Prostate gland (tissue), 2 donors: ENCODE data around the gene ANLN. TPM values are rescaled to one million over a fixed set of nuclear protein-coding genes. Genes with fewer than 3 reads are reported as not detected.

ENCODE experiments used
- DNase-seq: peaks from one replicate; pipeline ENCODE4 v3.0.0-alpha.2; 2019; ENCODE audit warnings: low spot score
- H3K27ac ChIP-seq, 2 donors: fragments of 200-600 bp; sonication (generic); 2 replicates each; pipeline ENCODE4 v1.5.1; 2017 to 2019
- H3K27me3 ChIP-seq: fragments of 200-600 bp; sonication (generic); replicated peaks from 2 replicates; pipeline ENCODE4 v1.5.1; 2019; ENCODE audit not compliant: insufficient read depth
- H3K36me3 ChIP-seq, 2 donors: fragments of 200-600 bp; sonication (generic); 1 replicate in 1 of 2; 2 replicates in 1 of 2; pipeline versions ENCODE4 v1.5.1 to v1.8.1; 2017 to 2019
- H3K4me1 ChIP-seq: fragments of 200-600 bp; sonication (generic); replicated peaks from 2 replicates; pipeline ENCODE4 v1.5.1; 2019
- H3K4me3 ChIP-seq, 2 donors: fragments of 200-600 bp; sonication (generic); 2 replicates each; pipeline ENCODE4 v1.5.1; 2017 to 2019
- H3K9me3 ChIP-seq: fragments of 200-600 bp; sonication (generic); 2 replicates; pipeline ENCODE4 v1.5.1; 2017
- CTCF ChIP-seq, 4 experiments: fragments of 200-600 bp in 2 of 4; fragments of 450-650 bp in 2 of 4; sonication (generic) in 2 of 4; IDR thresholded peaks; 1 replicate in 3 of 4; 2 replicates in 1 of 4; pipeline ENCODE4 v1.5.1; 2016 to 2019; ENCODE audit warnings: antibody characterized with exemption in 4 of 4, mild to moderate bottlenecking in 2 of 4, moderate library complexity in 2 of 4
- POLR2A ChIP-seq: fragments of 450-650 bp; IDR thresholded peaks from one replicate; pipeline ENCODE4 v1.6.1; 2016; ENCODE audit warnings: antibody characterized with exemption, mild to moderate bottlenecking
- POLR2AphosphoS5 ChIP-seq: sonication (generic); formaldehyde crosslinking; IDR thresholded peaks from one replicate; pipeline ENCODE4 v1.6.1; 2017; ENCODE audit warnings: antibody characterized with exemption
- WGBS: methylation state at CpG from one replicate; pipeline ENCODE4 v1.1.5; 2018; 5-methylcytosine and 5-hydroxymethylcytosine counted together
- intact Hi-C: fragments of 100-400 bp; cut with DNase I; formaldehyde crosslinking; loops from one replicate; pipeline ENCODE4 v1.14.2; 2022
- total RNA-seq, 2 donors: library from RNA; depleted of rRNA; stranded (reverse); fragments of >200 nt; gene quantifications; one replicate each; pipeline ENCODE4 v1.1.0, GENCODE V29; 2016

ANLN gene
- total RNA-seq = 10 to 100 TPM in 1 of 2 donors, 1 to 10 TPM in 1; 9.9 to 13.6 TPM

- Histone ChIP-seq H3K27ac (peak within 1 kb of the TSS; percentile 69 to 75), H3K4me3 (peak within 1 kb of the TSS; percentile 46 to 58), H3K9me3 (no peaks in the 10 kb centered on the region), H3K27me3 (no peaks in the 10 kb centered on the region), H3K36me3 (no peaks in the 10 kb centered on the region), H3K4me1 (no peaks in the 10 kb centered on the region)
- intact Hi-C loops = loop anchor here (2.0 kb wide), 1 partner anchor 23 kb away; a partner anchor contains a TSS
- peak; percentile 90 for DNase-seq
- 3% methylated on average over 68 of the region's 68 CpGs for WGBS
- TF ChIP-seq POLR2A (peak; percentile 23), POLR2AphosphoS5 (peak; percentile 55), CTCF (IDR thresholded peaks at IDR 0.05) (peak in 2 of 4 experiments; percentile 7 to 13)
These were observed at the start of gene ANLN for GRCh38 chr7:36389371-36390198. ANLN (plus strand) TSS chr7:36389862; CDS start chr7:36390027, 165 bp downstream.

GRCh38 chr7:36343548-36343947 lies 46.1 kb upstream of the ANLN start:
- 91% methylated on average over 1 of the region's 1 CpG for WGBS
- no peaks in the 10 kb centered on the region for H3K36me3 ChIP-seq

GRCh38 chr7:36344622-36345021 lies 45.0 kb upstream of the ANLN start:
- Histone ChIP-seq H3K9me3 (no peaks in the 10 kb centered on the region), H3K4me3 (no peak overlapping the region), H3K27ac (no peak overlapping the region), H3K4me1 (no peaks in the 10 kb centered on the region), H3K36me3 (no peaks in the 10 kb centered on the region), H3K27me3 (no peaks in the 10 kb centered on the region)
- no peak for DNase-seq
- intact Hi-C loops = no loop called here
- TF ChIP-seq POLR2A (no peak), POLR2AphosphoS5 (no peak), CTCF (IDR thresholded peaks at IDR 0.05) (no peak)
- WGBS = 88% methylated on average over 2 of the region's 2 CpGs

More at GRCh38 chr7:36343548-36343947, 46.1 kb upstream of the ANLN start:
- Histone ChIP-seq H3K27me3 (no peaks in the 10 kb centered on the region), H3K9me3 (no peaks in the 10 kb centered on the region), H3K4me3 (no peak overlapping the region), H3K4me1 (no peaks in the 10 kb centered on the region), H3K27ac (no peak overlapping the region)
- intact Hi-C loops = no loop called here
- no peak for DNase-seq
- TF ChIP-seq CTCF (IDR thresholded peaks at IDR 0.05) = no peak
- TF ChIP-seq POLR2AphosphoS5 = no peak
- no peak for TF ChIP-seq POLR2A

- Histone ChIP-seq H3K27ac (no peak overlapping the region), H3K9me3 (no peaks in the 10 kb centered on the region), H3K27me3 (no peaks in the 10 kb centered on the region), H3K4me1 (no peaks in the 10 kb centered on the region), H3K36me3 (no peaks in the 10 kb centered on the region), H3K4me3 (no peak overlapping the region)
- 95% methylated on average over 6 of the region's 6 CpGs for WGBS
- no peak for DNase-seq
- no peak for TF ChIP-seq POLR2A
- TF ChIP-seq CTCF (IDR thresholded peaks at IDR 0.05) = no peak
- TF ChIP-seq POLR2AphosphoS5 = no peak
- intact Hi-C loops = no loop called here
These were observed 43.3 kb upstream of the ANLN start for GRCh38 chr7:36346260-36346831.
